Common myeloid progenitor, CD34-positive (primary cell): ENCODE measurements around the gene SLC52A3. TPM values are rescaled to one million over a fixed set of nuclear protein-coding genes. Genes with fewer than 3 reads are reported as not detected.
A peak's percentile ranks its signal among the peaks of the same experiment; 100 is the strongest.
"Not testable (repeated sequence)": the region's sequence is repeated elsewhere in the genome, so short reads cannot be mapped to it uniquely, and the experiment has no call there.

ENCODE experiments used
- CTCF ChIA-PET: fragments of 350-600 bp; sonication (Branson Sonifier 250); formaldehyde crosslinking; loops from one replicate; lab custom pipeline; 2021; ENCODE audit warnings: antibody characterized with exemption; lab: Charles Lee
- POLR2A ChIA-PET: fragments of 350-600 bp; sonication (Branson Sonifier 250); formaldehyde crosslinking; loops from one replicate; lab custom pipeline; 2021; ENCODE audit warnings: antibody characterized with exemption; lab: Charles Lee
- DNase-seq, 3 donors: peaks; one replicate each; pipeline versions ENCODE4 v3.0.0 to v3.0.0-alpha.2; 2013
- H3K27ac ChIP-seq, 2 experiments: 1 replicate in 1 of 2; 2 replicates in 1 of 2; pipeline ENCODE4 v1.7.0; 2013; ENCODE audit warnings: inconsistent platforms in 2 of 2, low read length in 2 of 2, mild to moderate bottlenecking in 2 of 2, low read depth in 1 of 2, moderate library complexity in 1 of 2; ENCODE audit not compliant: severe bottlenecking in 2 of 2, insufficient read depth in 1 of 2, poor library complexity in 1 of 2
- H3K27me3 ChIP-seq, 5 experiments: replicated peaks in 2 of 5; 1 replicate in 3 of 5; 2 replicates in 2 of 5; pipeline versions ENCODE4 v1.6.1 to v1.7.0; 2013; ENCODE audit warnings: low read length in 4 of 5, mild to moderate bottlenecking in 2 of 5, moderate library complexity in 2 of 5, inconsistent platforms in 1 of 5; ENCODE audit not compliant: insufficient read depth in 5 of 5, control insufficient read depth in 4 of 5
- H3K36me3 ChIP-seq, 4 experiments: 1 replicate in 2 of 4; 2 replicates in 2 of 4; pipeline versions ENCODE4 v1.6.1 to v1.7.0; 2013; ENCODE audit warnings: low read length in 3 of 4, control low read depth in 1 of 4, mild to moderate bottlenecking in 1 of 4; ENCODE audit not compliant: control insufficient read depth in 4 of 4, insufficient read depth in 4 of 4
- H3K4me1 ChIP-seq, 4 experiments: 1 replicate in 3 of 4; 2 replicates in 1 of 4; pipeline versions ENCODE4 v1.6.1 to v1.7.1; 2013; ENCODE audit warnings: low read length in 3 of 4, mild to moderate bottlenecking in 3 of 4, control low read depth in 1 of 4, inconsistent platforms in 1 of 4, moderate library complexity in 1 of 4; ENCODE audit not compliant: control insufficient read depth in 4 of 4, insufficient read depth in 4 of 4; ENCODE audit errors: control extremely low read depth in 1 of 4
- H3K4me3 ChIP-seq, 7 experiments: 1 replicate in 4 of 7; 2 replicates in 3 of 7; pipeline versions ENCODE4 v1.5.1 to v1.7.0; 2013; ENCODE audit warnings: mild to moderate bottlenecking in 7 of 7, low read length in 6 of 7, moderate library complexity in 6 of 7, inconsistent platforms in 2 of 7, low read depth in 2 of 7, control low read depth in 1 of 7; ENCODE audit not compliant: insufficient read depth in 4 of 7, control insufficient read depth in 1 of 7; ENCODE audit errors: extremely low read depth in 1 of 7
- H3K9me3 ChIP-seq, 5 experiments: 1 replicate in 4 of 5; 2 replicates in 1 of 5; pipeline versions ENCODE4 v1.6.1 to v1.7.1; 2013; ENCODE audit warnings: low read length in 4 of 5, mild to moderate bottlenecking in 2 of 5, inconsistent platforms in 1 of 5, low read depth in 1 of 5, moderate library complexity in 1 of 5; ENCODE audit not compliant: control insufficient read depth in 4 of 5, insufficient read depth in 2 of 5; ENCODE audit errors: control extremely low read depth in 1 of 5
- WGBS: methylation state at CpG from one replicate; pipeline ENCODE4 v1.1.5; 2013; ENCODE audit not compliant: insufficient coverage; 5-methylcytosine and 5-hydroxymethylcytosine counted together
- polyA plus RNA-seq: library from polyadenylated mRNA; unstranded; fragments of 120-200 nt; gene quantifications from one replicate; pipeline ENCODE4 v1.2.1, GENCODE V29; 2013

The SLC52A3 gene
- polyA plus RNA-seq: 0.51 TPM

DNA sequence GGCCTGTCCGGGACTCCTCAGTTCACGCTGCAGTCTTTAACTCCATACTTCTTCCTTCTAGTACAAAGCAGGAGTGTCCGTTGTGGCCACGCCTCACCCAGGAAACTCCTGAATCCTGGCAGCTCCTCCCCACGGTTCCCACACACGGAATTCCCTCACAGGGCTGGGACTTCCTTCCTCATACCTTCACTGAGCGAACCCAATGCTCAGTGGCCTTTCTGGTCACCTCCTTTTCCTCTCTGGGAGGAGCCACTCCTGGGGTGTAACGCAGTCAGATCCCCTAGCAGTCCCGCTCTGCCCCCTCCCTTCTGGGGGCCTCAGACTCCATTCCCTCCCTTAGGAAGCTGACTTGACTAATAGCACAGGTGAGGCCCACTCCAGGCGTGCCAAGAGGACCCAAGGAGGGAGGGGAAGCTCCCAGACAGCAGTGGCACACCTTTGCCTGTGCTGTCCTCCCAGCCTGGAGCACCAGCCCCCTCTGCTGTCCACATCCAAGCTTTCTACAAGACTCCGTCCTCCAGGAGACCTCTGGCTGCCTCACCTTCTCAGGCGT lies at the start of gene SLC52A3:
Gene SLC52A3, minus strand, starts transcription at position 75 of the 553 bp plus-strand sequence. CDS start 2,726 bp downstream, outside the sequence.
- H3K27me3 ChIP-seq: no peaks in the 10 kb centered on the region
- peaks cover 0 to 3% (median 0%) of the 10 kb centered on the region in 5 experiments for H3K9me3 ChIP-seq
- no peak within 1 kb of the TSS for H3K27ac ChIP-seq
- H3K4me1 ChIP-seq: peaks cover 0 to 15% (median 8%) of the 10 kb centered on the region in 4 experiments
- DNase-seq: peak; percentile 30 to 60 (median 59)
- POLR2A ChIA-PET: no interaction called here
- no peaks in the 10 kb centered on the region for H3K36me3 ChIP-seq
- CTCF ChIA-PET: interaction anchor here (0.7 to 2.5 kb wide), 8 partner anchors 9 to 123 kb away, joined by 3 to 11 read pairs (median 4); no protein-coding TSS in a partner anchor
- 31% methylated on average over 7 of the region's 12 CpGs for WGBS
- peak within 1 kb of the TSS in 2 of 7 experiments; percentile 9 to 48 for H3K4me3 ChIP-seq

DNA sequence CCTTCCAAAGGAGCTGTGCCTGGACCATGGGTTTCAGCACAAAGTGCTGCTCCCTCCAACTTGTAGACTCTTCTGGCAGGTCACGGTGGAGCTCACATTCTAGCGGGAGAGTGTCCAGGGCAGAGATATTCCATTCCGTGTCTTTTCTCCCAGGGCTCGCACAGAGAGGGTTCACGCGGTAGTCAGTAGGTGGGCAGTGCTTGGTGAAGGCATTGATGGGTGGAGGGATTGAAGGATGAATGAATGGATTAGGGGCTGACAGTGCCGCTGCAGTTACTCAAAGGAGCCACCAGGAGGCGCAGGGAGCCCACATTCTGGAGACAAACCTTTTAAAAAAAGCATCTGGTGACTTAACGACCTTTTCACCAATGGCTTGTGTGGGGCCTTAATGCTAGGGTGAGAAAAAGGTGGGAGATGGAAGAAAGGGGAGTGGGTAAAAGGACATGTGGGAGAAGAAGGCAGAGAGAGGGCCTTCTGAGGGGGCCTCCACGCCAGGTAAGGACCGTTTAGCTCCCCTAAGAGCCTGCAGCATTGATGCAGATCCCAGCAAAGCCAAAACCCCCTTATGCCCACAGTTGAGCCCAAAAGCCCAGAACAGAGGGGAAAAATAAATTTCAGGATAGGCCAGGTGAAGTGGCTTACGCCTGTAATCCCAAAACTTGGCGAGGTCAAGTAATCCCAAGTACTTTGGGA lies 47.8 kb upstream of the SLC52A3 start:
- H3K36me3 ChIP-seq: no peaks in the 10 kb centered on the region
- POLR2A ChIA-PET: no interaction called here
- CTCF ChIA-PET: interaction anchor here (0.8 to 5.5 kb wide), 14 partner anchors 11 to 300 kb away, joined by 3 to 143 read pairs (median 8); partner anchors contain the start of gene FAM110A
- peak; percentile 64 to 79 (median 70) for DNase-seq
- H3K4me3 ChIP-seq: no peak overlapping the region
- no peaks in the 10 kb centered on the region for H3K27me3 ChIP-seq
- H3K4me1 ChIP-seq: peaks cover 0 to 3% (median 0%) of the 10 kb centered on the region in 4 experiments
- no peaks in the 10 kb centered on the region for H3K9me3 ChIP-seq
- 56% methylated on average over 3 of the region's 13 CpGs for WGBS
- no peak overlapping the region for H3K27ac ChIP-seq

DNA sequence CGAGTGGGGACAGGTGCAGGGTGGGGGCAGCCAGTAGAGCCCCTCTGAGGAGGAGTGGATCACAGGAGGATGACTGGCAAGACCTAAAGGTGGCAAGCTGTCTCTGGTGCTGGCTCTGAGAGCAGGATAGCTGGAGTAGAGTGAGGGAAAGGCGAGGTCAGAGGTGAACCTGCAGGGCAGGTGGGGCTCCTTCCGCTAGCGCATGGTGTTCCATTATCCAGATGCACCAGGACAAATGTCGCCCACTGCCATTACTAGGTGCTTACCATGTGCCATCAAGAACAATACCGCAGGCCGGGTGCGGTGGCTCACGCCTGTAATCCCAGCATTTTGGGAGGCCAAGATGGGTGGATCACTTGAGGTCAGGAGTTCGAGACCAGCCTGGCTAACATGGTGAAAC lies 46.9 kb upstream of the SLC52A3 start:
- WGBS: 99% methylated on average over 10 of the region's 10 CpGs
- H3K4me1 ChIP-seq: peaks cover 0 to 2% (median 0%) of the 10 kb centered on the region in 4 experiments
- no peak overlapping the region for H3K27ac ChIP-seq
- ChIA-PET CTCF (interaction anchor here (0.8 to 5.5 kb wide), 11 partner anchors 10 to 301 kb away, joined by 3 to 143 read pairs (median 10); no protein-coding TSS in a partner anchor), POLR2A (no interaction called here)
- H3K36me3 ChIP-seq: no peaks in the 10 kb centered on the region
- DNase-seq: no peak
- no peaks in the 10 kb centered on the region for H3K9me3 ChIP-seq
- no peak overlapping the region for H3K4me3 ChIP-seq
- peaks cover 0 to 2% (median 0%) of the 10 kb centered on the region in 5 experiments for H3K27me3 ChIP-seq

DNA sequence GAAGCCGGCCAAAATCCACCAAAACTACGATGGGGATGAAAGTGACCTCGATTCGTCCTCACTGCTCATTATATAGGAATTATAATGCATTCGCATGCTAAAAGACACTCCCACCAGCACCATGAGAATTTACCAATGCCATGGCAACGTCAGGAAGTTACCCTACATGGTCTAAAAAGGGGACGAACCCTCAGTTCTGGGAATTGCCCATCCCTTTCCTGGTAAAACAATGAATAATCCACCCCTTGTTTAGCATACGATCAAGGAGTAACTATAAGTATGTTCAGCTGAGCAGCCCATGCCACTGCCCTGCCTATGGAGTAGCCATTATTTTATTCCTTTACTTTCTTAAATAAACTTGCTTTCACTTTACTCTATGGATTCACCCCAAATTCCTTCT lies 45.1 kb upstream of the SLC52A3 start:
- DNase-seq: no peak
- POLR2A ChIA-PET: no interaction called here
- H3K9me3 ChIP-seq: peaks cover 0 to 1% (median 0%) of the 10 kb centered on the region in 5 experiments
- peaks cover 0 to 2% (median 0%) of the 10 kb centered on the region in 5 experiments for H3K27me3 ChIP-seq
- H3K4me3 ChIP-seq: no peak overlapping the region
- no peaks in the 10 kb centered on the region for H3K36me3 ChIP-seq
- CTCF ChIA-PET: interaction anchor here (4.0 kb wide), 1 partner anchor 138 kb away, joined by 18 read pairs; no protein-coding TSS in a partner anchor
- no peak overlapping the region for H3K27ac ChIP-seq
- no peaks in the 10 kb centered on the region for H3K4me1 ChIP-seq
- WGBS: 53% methylated on average over 3 of the region's 8 CpGs

DNA sequence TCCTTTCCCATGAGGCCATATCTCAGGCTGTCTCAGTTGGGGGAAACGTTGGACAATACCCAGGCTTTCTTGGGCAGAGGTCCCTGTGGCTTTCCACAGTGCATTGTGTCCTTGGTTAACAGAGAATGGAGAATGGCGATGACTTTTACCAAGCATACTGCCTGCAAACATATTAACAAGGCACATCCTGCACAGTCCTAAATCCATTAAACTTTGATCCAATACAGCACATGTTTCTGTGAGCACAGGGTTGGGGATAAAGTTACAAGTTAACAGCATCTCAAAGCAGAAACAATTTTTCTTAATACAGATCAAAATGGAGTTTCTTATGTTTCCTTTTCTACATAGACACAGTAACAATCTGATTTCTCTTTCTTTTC lies 44.1 kb upstream of the SLC52A3 start:
- H3K4me1 ChIP-seq, H3K9me3 ChIP-seq, H3K36me3 ChIP-seq, CTCF ChIA-PET, H3K27me3 ChIP-seq, POLR2A ChIA-PET, H3K4me3 ChIP-seq, H3K27ac ChIP-seq, DNase-seq: not testable (repeated sequence)
- WGBS: no CpG with 5 or more reads among the region's 2 CpGs

DNA sequence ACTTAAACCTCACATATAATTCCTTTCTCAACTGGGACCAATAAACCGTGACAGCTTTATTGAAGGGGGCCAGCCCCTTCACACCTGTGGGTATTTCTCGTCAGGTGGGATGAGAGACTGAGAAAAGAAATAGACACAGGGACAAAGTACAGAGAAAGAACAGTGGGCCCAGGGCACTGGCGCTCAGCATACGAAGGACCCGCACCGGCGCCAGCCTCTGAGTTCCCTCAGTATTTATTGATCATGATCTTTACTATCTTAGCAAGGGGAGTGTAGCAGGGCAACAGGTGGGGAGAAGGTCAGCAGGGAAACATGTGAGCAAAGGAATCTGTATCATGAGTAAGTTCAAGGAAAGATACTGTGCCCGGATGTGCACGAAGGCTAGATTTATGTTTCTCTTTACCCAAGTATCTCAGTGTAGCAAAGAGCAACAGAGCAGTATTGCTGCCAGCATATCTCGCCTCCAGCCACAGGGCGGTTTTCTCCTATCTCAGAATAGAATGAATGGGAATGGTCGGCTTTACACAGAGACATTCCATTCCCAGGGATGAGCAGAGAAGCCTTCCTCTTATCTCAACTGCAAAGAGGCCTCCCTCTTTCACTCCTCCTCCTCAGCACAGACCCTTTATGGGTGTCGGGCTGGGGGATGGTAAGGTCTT lies 43.6 kb upstream of the SLC52A3 start:
- H3K9me3 ChIP-seq, CTCF ChIA-PET, H3K4me1 ChIP-seq, H3K27me3 ChIP-seq, H3K36me3 ChIP-seq, H3K27ac ChIP-seq, H3K4me3 ChIP-seq, POLR2A ChIA-PET, DNase-seq: not testable (repeated sequence)
- 94% methylated on average over 11 of the region's 13 CpGs for WGBS
